Measurements from ENCODE around the gene FRG2. TPM values are rescaled to one million over a fixed set of nuclear protein-coding genes. Genes with fewer than 3 reads are reported as not detected.
"Not testable (repeated sequence)": the region's sequence is repeated elsewhere in the genome, so short reads cannot be mapped to it uniquely, and the experiment has no call there.

The FRG2 gene
- total RNA-seq, 1 experiment from 2014 or later: not detected

DNA sequence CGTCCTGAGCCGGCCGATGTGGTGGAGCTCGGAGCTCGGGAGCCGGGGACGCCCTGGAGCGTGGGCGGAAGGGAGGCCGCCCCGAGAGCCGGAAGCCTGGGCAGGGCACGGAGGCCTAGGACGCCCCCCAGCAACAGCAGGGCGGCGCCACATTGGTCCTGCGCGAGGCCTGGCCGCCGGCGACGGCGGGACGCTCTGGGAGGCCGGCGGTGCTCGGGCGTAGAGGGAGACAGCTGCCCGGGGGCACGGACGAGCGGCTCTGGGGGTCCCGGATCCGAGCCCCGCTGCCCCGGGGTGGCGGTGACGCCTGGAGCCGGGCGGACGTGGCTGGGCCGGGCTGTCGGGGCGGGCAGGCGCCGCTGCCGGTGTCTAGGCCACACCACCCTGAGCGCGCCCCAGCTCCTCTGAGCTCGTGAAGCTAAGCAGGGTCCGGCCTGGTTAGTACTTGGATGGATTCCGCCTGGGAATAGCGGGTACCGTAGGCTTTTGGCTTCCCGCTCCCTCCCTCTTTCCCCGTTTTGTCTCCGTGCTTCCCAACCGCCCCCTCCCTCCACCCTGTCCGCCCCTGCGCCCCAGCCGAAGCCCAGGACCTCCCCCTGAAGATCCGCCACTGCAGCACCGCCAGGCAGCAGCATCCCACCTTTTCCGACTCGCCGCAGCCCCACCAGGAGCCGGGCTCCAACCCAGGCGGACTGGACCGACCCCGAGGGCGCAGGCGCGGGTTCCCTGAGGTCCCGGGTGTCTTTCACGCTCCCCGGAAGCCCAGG is 12.1 kb downstream of the FRG2 start:
- H3K4me3 Mint-ChIP-seq: no peak overlapping the region
- Histone ChIP-seq H3K23ac (ENCODE audit: insufficient read length, low read depth, low read length) (no peak overlapping the region), H2AK5ac (ENCODE audit: insufficient read length, low read length) (no peak overlapping the region), H3K27ac (ENCODE audit: insufficient read length, low read depth, low read length) (no peak overlapping the region), H3K18ac (ENCODE audit: insufficient read length, low read depth, low read length) (no peak overlapping the region), H2AFZ (ENCODE audit: low read length) (no peak overlapping the region), H4K8ac (replicated peaks; ENCODE audit: insufficient read length, low read depth, low read length) (no peak overlapping the region), H3K9ac (ENCODE audit: extremely low read depth, insufficient read length, low read length) (no peak overlapping the region), H2BK5ac (ENCODE audit: insufficient read length, low read length) (no peak overlapping the region), H3K4me2 (ENCODE audit: insufficient read depth, insufficient read length, low read length) (peak overlapping the region; percentile 51), H2BK20ac (ENCODE audit: low read depth, low read length, poor library complexity, severe bottlenecking) (no peak overlapping the region), H4K20me1 (ENCODE audit: control insufficient read depth, insufficient read depth, insufficient read length) (no peaks in the 10 kb centered on the region), H3K79me2 (ENCODE audit: insufficient read depth, low read length) (no peaks in the 10 kb centered on the region), H3K79me1 (ENCODE audit: insufficient read depth, low read depth, low read length, poor library complexity, severe bottlenecking) (no peaks in the 10 kb centered on the region), H3K4ac (ENCODE audit: low read depth, low read length) (no peak overlapping the region), H3K56ac (ENCODE audit: insufficient read length, low read depth, low read length) (no peak overlapping the region), H4K91ac (ENCODE audit: insufficient read length, low read depth, low read length) (no peak overlapping the region), H4K5ac (ENCODE audit: insufficient read length, low read depth, low read length) (no peak overlapping the region), H3T11ph (ENCODE audit: low read length) (no peak overlapping the region), H3K4me1 (ENCODE audit: insufficient read depth, low read length) (no peaks in the 10 kb centered on the region), H2BK15ac (ENCODE audit: low read depth, low read length) (no peak overlapping the region), H3K27me3 (ENCODE audit: insufficient read depth, low read length) (peaks cover 36% of the 10 kb centered on the region), H3K23me2 (ENCODE audit: insufficient read length, low read depth, low read length, poor library complexity, severe bottlenecking) (peaks cover 3% of the 10 kb centered on the region), H3K9me3 (ENCODE audit: control insufficient read depth, low read depth, low read length) (peaks cover 34% of the 10 kb centered on the region), H2BK12ac (ENCODE audit: insufficient read length, low read depth, low read length) (no peak overlapping the region), H3K14ac (ENCODE audit: insufficient read depth, low read length) (no peak overlapping the region), H2BK120ac (ENCODE audit: low read depth, low read length, poor library complexity, severe bottlenecking) (no peak overlapping the region)
- H3K4me1 Mint-ChIP-seq: no peaks in the 10 kb centered on the region
- H3K36me3 Mint-ChIP-seq (ENCODE audit: insufficient read depth in 1 of 3, low read depth in 3 of 3): peaks cover 25 to 36% (median 27%) of the 10 kb centered on the region in 3 experiments
- H3K27ac Mint-ChIP-seq: no peak overlapping the region
- peaks cover 6% of the 10 kb centered on the region for H3K27me3 Mint-ChIP-seq (ENCODE audit: low read depth)
- no CpG with 5 or more reads among the region's 76 CpGs for WGBS (ENCODE audit: extremely low coverage, insufficient read length, low lambda C conversion rate)
- TF ChIP-seq, protein P1, sequence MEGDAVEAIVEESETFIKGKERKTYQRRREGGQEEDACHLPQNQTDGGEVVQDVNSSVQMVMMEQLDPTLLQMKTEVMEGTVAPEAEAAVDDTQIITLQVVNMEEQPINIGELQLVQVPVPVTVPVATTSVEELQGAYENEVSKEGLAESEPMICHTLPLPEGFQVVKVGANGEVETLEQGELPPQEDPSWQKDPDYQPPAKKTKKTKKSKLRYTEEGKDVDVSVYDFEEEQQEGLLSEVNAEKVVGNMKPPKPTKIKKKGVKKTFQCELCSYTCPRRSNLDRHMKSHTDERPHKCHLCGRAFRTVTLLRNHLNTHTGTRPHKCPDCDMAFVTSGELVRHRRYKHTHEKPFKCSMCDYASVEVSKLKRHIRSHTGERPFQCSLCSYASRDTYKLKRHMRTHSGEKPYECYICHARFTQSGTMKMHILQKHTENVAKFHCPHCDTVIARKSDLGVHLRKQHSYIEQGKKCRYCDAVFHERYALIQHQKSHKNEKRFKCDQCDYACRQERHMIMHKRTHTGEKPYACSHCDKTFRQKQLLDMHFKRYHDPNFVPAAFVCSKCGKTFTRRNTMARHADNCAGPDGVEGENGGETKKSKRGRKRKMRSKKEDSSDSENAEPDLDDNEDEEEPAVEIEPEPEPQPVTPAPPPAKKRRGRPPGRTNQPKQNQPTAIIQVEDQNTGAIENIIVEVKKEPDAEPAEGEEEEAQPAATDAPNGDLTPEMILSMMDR (conservative IDR thresholded peaks at IDR 0.05): no peak
- peak; percentile 52 for DNase-seq
- peaks cover 76 to 90% of the 10 kb centered on the region in 2 experiments for H3K9me3 Mint-ChIP-seq

DNA sequence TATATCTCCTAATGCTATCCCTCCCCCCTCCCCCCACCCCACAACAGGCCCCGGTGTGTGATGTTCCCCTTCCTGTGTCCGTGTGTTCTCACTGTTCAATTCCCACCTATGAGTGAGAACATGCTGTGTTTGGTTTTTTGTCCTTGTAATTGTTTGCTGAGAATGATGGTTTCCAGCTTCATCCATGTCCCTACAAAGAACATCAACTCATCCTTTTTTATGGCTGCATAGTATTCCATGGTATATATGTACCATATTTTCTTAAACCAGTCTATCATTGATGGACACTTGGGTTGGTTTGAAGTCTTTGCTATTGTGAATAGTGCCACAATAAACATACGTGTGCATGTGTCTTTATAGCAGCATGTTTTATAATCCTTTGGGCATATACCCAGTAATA is 37.1 kb downstream of the FRG2 start:
- H2BK20ac ChIP-seq (ENCODE audit: low read depth, low read length, poor library complexity, severe bottlenecking); H3K27ac Mint-ChIP-seq; H3K9ac ChIP-seq (ENCODE audit: extremely low read depth, insufficient read length, low read length); H4K91ac ChIP-seq (ENCODE audit: insufficient read length, low read depth, low read length); H3K4me2 ChIP-seq (ENCODE audit: insufficient read depth, insufficient read length, low read length); H3K27ac ChIP-seq (ENCODE audit: insufficient read length, low read depth, low read length); H3T11ph ChIP-seq (ENCODE audit: low read length); H3K27me3 ChIP-seq (ENCODE audit: insufficient read depth, low read length); H2AK5ac ChIP-seq (ENCODE audit: insufficient read length, low read length); H2AFZ ChIP-seq (ENCODE audit: low read length); H3K79me2 ChIP-seq (ENCODE audit: insufficient read depth, low read length); H2BK5ac ChIP-seq (ENCODE audit: insufficient read length, low read length); H3K23ac ChIP-seq (ENCODE audit: insufficient read length, low read depth, low read length); H4K20me1 ChIP-seq (ENCODE audit: control insufficient read depth, insufficient read depth, insufficient read length); H2BK120ac ChIP-seq (ENCODE audit: low read depth, low read length, poor library complexity, severe bottlenecking); H3K23me2 ChIP-seq (ENCODE audit: insufficient read length, low read depth, low read length, poor library complexity, severe bottlenecking); H4K8ac ChIP-seq (replicated peaks; ENCODE audit: insufficient read length, low read depth, low read length); H3K56ac ChIP-seq (ENCODE audit: insufficient read length, low read depth, low read length); H3K27me3 Mint-ChIP-seq (ENCODE audit: low read depth); H2BK12ac ChIP-seq (ENCODE audit: insufficient read length, low read depth, low read length); H3K18ac ChIP-seq (ENCODE audit: insufficient read length, low read depth, low read length); DNase-seq; H3K9me3 ChIP-seq (ENCODE audit: control insufficient read depth, low read depth, low read length); H4K5ac ChIP-seq (ENCODE audit: insufficient read length, low read depth, low read length); H3K79me1 ChIP-seq (ENCODE audit: insufficient read depth, low read depth, low read length, poor library complexity, severe bottlenecking); H2BK15ac ChIP-seq (ENCODE audit: low read depth, low read length); H3K14ac ChIP-seq (ENCODE audit: insufficient read depth, low read length); H3K4me3 Mint-ChIP-seq; H3K4ac ChIP-seq (ENCODE audit: low read depth, low read length); H3K4me1 Mint-ChIP-seq; H3K4me1 ChIP-seq (ENCODE audit: insufficient read depth, low read length): not testable (repeated sequence)
- WGBS (ENCODE audit: extremely low coverage, insufficient read length, low lambda C conversion rate): no CpG with 5 or more reads among the region's 3 CpGs
- Mint-ChIP-seq H3K36me3 (ENCODE audit: insufficient read depth in 1 of 3, low read depth in 3 of 3) (peaks cover 2 to 18% (median 4%) of the 10 kb centered on the region in 3 experiments; a peak in 4 of 7 replicates), H3K9me3 (peaks cover 92 to 94% of the 10 kb centered on the region in 2 experiments)

Measured in H9 (cell line).